GM12872 (cell line): ENCODE measurements around the gene PRICKLE2.

ENCODE experiments used
- TF ChIP-seq, protein P1 (sequence below): IDR thresholded peaks from 3 replicates; pipeline ENCODE4 v1.5.1; 2011; ENCODE audit warnings: low read depth, mild to moderate bottlenecking, low read length, moderate library complexity; ENCODE audit not compliant: insufficient read depth

Gene PRICKLE2

DNA sequence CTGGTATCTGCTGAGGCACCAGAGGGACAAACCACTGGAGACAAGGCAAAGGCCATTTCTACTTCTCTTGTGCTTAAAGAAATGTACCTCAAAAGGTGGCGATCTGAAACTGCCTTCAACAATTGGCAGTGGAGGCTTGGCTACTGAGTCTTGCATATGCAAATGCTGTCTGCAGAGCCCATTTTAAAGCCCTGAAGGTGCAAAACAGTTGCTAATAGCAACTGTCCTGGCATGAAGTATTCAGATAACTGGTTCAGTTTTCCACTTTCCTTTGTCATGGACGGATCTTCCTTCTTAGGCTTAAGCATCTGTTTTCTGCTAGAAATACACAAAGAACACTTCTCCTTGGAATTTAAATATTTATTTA is 130.6 kb downstream of the PRICKLE2 start:
- TF ChIP-seq, protein P1, sequence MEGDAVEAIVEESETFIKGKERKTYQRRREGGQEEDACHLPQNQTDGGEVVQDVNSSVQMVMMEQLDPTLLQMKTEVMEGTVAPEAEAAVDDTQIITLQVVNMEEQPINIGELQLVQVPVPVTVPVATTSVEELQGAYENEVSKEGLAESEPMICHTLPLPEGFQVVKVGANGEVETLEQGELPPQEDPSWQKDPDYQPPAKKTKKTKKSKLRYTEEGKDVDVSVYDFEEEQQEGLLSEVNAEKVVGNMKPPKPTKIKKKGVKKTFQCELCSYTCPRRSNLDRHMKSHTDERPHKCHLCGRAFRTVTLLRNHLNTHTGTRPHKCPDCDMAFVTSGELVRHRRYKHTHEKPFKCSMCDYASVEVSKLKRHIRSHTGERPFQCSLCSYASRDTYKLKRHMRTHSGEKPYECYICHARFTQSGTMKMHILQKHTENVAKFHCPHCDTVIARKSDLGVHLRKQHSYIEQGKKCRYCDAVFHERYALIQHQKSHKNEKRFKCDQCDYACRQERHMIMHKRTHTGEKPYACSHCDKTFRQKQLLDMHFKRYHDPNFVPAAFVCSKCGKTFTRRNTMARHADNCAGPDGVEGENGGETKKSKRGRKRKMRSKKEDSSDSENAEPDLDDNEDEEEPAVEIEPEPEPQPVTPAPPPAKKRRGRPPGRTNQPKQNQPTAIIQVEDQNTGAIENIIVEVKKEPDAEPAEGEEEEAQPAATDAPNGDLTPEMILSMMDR: no peak

DNA sequence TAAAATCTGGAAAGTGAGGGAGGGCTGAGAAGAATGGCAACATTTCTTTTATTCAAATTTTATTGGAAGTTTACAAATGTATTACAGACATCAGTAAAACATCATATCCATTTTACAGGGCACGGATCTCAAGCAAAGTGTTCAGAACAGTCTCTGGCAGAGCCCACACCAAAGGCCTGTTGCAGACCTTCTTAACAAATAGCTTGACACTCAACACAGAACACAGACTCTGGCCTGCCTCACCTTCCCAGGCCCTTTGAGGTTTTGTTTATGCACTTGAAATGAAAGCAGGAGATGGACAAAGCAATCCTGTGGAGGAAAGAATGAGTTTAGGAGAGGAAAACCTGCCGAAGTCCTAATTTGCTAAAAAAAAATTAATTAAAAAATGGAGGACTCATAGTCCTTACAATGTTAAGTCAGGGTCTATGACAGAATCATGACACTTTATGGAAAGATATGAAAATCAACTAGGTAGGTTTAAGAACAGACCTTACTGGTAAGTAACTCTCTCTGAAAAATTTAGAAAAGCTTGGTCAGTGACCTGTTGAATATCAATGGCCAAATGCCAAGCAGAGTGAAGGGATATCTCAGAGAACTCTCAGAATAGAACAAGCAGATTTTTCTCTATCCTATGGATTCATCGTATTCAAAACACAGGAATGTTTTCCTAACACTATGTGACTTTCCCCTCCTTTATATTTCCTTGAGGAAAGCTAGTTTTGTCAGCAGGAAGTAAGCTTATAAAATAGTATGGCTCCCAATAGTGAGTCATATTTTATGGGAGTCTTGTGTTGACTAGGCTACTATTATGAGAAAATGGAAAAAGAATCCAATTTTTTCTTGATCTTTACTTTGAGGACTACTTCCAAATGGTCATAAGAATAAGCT is 131.2 kb downstream of the PRICKLE2 start:
- TF ChIP-seq, protein P1: no peak

DNA sequence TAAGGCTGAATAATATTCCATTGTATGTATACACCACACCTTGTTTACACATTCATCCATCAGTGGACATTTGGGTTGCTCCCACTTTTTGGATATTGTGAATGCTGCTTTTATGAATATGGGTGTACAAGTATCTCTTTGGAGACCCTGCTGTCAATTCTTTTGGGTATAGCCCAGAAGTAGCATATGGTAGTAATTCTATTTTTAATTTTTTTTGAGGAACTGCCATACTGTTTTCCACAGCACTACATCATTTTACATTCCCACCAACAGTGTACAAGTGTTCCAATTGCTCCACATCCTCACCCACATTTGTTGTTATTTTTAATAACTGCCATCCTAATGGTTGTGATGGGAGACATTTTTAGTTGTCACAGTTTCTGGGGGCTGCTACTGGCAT is 132.1 kb downstream of the PRICKLE2 start:
- TF ChIP-seq, protein P1: no peak

DNA sequence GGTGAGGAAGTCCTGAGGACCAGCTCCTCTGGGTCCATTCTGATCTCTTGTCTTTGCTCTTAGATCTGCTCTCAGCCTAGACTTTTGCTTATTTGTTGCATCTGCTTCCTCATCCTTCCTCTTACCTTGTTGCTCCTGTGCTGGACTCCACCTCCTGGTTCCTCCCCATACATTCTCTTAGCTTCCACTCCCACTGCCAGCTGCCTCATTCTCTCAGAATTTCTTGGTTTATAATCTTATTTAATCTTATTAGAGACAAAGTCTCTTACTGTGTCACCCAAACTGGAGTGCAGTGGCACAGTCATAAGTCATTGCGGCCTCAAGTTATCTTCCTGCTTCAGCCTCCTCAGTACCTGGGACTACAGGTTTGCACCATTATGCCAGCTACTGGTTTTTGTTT is 133.8 kb downstream of the PRICKLE2 start:
- TF ChIP-seq, protein P1: no peak

DNA sequence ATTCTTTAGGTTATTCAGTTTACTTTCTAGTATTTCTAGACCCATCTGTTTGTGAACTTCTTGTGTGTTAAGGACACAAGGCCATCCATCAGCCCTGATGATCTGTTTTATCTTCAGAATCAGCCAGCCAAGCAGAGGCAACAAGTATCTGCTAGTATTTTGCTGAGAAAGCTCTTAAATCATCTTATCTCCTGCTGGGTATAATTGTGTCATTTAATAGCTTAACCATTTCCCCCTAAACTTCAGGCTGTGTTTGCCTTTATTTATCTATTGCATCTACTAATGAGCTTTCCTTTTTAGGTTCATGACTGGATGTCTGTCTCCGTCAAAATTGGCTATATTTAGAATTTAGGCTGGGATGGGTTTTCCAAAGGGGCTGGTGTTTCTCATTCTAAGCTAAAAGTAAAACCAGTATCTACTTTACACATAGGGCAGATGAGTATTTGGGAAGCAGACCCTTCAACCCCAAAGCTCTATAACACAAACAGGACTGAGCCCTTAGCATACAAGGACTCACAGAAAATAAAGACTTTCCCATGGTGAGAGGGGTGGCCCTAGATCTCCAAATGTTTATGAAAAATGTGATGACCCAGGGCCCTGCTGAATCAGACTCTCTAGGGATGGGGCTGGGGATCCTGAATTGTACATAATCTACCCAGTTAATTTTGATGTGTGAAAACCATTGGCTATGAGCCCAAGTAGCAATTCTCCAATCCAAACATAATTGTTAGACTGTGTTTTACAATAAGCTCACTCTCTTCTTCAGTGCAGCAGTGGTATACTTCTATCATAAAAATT is 136.7 kb downstream of the PRICKLE2 start:
- TF ChIP-seq, protein P1: no peak

DNA sequence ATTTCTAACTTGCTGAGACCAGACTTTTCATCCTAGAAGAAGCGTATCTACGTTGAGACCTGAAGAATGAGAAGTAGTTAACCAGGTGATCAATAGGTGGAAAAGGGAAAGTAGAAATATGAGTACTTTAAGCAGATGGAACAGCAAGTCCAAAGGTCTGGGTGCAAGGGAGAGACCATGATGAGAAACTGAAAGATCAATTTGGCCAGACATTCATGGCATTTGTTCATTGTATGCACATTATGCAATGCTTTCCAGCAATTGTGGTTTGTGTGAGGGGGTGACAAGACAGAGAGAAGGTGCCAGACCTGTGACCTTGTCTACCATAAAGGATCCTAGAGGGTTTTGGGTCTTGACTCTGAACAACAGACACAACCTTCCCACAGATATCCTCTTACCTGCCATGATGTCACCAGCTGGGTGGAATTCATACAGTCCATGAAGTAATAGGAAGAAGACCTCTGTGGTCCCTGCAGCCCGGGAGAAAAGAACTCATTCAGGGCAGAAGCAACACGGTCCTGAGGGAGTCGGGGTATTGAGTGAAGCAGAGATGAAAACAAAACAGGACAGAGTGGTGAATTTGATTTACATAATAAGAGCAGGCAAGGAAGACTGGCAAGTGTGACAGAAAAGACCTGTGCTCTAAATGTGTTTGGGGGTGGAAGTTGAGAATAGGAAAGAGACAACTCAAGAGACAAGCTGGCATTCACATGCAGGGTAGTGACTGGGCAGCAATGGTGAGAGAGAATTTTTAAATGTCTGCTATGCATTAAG is 138.6 kb downstream of the PRICKLE2 start:
- TF ChIP-seq, protein P1: no peak

DNA sequence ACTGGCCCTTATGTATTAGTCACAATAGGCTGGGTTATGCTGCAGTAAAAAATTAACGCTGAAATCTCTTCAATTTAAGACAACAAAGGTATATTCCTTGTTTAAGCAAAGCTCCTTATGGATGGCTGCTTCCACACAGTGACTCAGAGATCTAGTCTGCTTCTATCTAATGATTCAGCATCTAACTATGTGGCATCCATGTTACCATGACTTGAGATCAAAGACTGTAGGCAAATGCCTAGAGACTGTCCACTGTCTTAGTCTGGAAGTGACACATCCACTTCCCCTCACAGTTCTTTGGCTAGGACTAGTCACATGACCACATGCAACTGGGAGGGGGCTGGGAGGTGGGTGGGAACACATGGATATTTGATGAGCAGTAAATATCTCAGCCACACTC is 140.6 kb downstream of the PRICKLE2 start:
- TF ChIP-seq, protein P1: no peak
